Stomach (tissue), 4 donors: ENCODE data around the gene SAP130.

Source experiments
- POLR2A ChIP-seq, 4 donors: fragments of 450-650 bp; IDR thresholded peaks; one replicate each; pipeline ENCODE4 v1.6.1; 2016; ENCODE audit warnings: antibody characterized with exemption in 4 of 4, control low read depth in 2 of 4, mild to moderate bottlenecking in 1 of 4, moderate library complexity in 1 of 4
- POLR2AphosphoS5 ChIP-seq, 3 donors: sonication (generic); formaldehyde crosslinking; IDR thresholded peaks; one replicate each; pipeline ENCODE4 v1.6.1; 2016; ENCODE audit warnings: antibody characterized with exemption in 3 of 3
- TF ChIP-seq, protein P1 (sequence below), 7 experiments: fragments of 450-650 bp in 4 of 7; fragments of 200-600 bp in 3 of 7; sonication (generic) in 3 of 7; IDR thresholded peaks; one replicate each; pipeline ENCODE4 v1.5.1; 2016 to 2019; ENCODE audit warnings: antibody characterized with exemption in 7 of 7, control low read depth in 2 of 7, mild to moderate bottlenecking in 1 of 7

DNA sequence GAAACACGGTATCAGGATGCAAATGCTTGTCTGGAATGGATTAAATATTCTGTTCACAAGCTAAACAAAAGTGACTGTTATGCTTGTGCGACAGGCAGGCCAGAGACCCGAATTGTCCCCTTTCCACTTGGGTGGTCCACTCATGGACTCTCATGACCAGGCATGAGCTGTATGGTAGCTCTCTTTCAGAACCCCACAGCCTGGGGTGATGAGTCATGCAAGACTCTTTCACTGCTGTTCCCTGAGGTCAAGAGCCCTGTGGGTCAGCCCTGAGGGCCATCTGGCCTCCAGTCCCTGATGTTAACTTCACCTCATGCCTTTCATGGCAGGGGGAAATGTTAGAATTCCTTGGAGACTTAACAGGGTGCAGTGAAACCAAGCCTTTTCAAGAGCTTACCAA lies 13.7 kb upstream of the SAP130 start:
- TF ChIP-seq, protein P1, sequence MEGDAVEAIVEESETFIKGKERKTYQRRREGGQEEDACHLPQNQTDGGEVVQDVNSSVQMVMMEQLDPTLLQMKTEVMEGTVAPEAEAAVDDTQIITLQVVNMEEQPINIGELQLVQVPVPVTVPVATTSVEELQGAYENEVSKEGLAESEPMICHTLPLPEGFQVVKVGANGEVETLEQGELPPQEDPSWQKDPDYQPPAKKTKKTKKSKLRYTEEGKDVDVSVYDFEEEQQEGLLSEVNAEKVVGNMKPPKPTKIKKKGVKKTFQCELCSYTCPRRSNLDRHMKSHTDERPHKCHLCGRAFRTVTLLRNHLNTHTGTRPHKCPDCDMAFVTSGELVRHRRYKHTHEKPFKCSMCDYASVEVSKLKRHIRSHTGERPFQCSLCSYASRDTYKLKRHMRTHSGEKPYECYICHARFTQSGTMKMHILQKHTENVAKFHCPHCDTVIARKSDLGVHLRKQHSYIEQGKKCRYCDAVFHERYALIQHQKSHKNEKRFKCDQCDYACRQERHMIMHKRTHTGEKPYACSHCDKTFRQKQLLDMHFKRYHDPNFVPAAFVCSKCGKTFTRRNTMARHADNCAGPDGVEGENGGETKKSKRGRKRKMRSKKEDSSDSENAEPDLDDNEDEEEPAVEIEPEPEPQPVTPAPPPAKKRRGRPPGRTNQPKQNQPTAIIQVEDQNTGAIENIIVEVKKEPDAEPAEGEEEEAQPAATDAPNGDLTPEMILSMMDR (IDR thresholded peaks at IDR 0.05), result no peak
- TF ChIP-seq POLR2AphosphoS5 (IDR thresholded peaks at IDR 0.05) (no peak), POLR2A (IDR thresholded peaks at IDR 0.05) (no peak)
